Stimulated activated CD4-positive, alpha-beta T cell treated with anti-CD3 and anti-CD28 coated beads, Interleukin-4, amount 100 ng/mL, for 1 hour (primary cell): ENCODE measurements around the gene SDE2.
"Not testable (repeated sequence)": the region's sequence is repeated elsewhere in the genome, so short reads cannot be mapped to it uniquely, and the experiment has no call there.

Experiments used
- DNase-seq: peaks from one replicate; pipeline ENCODE4 v3.0.0-alpha.2; 2020

Gene SDE2

GRCh38 chr1:225941187-225941941 is 57.8 kb downstream of the SDE2 start, which contains the start of gene LEFTY2:
Gene LEFTY2 (minus strand): TSS chr1:225941220. CDS start chr1:225941140, 80 bp downstream.
- no peak for DNase-seq

- DNase-seq, result no peak
Observed at GRCh38 chr1:225940385-225941151, 58.6 kb downstream of the SDE2 start.

GRCh38 chr1:225939939-225940310 is 59.2 kb downstream of the SDE2 start:
- not testable (repeated sequence) for DNase-seq

- DNase-seq, result not testable (repeated sequence)
Observed at GRCh38 chr1:225939097-225939938, 59.8 kb downstream of the SDE2 start.

GRCh38 chr1:225937048-225937968 is 61.8 kb downstream of the SDE2 start:
- no peak for DNase-seq

GRCh38 chr1:225936523-225936922 is 62.6 kb downstream of the SDE2 start:
- DNase-seq, result no peak

- not testable (repeated sequence) for DNase-seq
Observed at GRCh38 chr1:225936086-225936485, 63.1 kb downstream of the SDE2 start.

GRCh38 chr1:225934711-225935110 is 64.4 kb downstream of the SDE2 start:
- DNase-seq, result no peak

GRCh38 chr1:225933072-225933471 is 66.1 kb downstream of the SDE2 start:
- no peak for DNase-seq
